Trophoblast cell (in vitro differentiated cells and primary cell): ENCODE results near the gene MYO1D.

Source experiments
- DNase-seq, 2 donors: peaks; one replicate each; pipeline ENCODE4 v3.0.0-alpha.2; 2016
- H2AFZ ChIP-seq: 2 replicates; pipeline ENCODE4 v1.6.1; 2013; ENCODE audit warnings: low read length, moderate library complexity, mild to moderate bottlenecking; ENCODE audit not compliant: insufficient read depth, poor library complexity
- H2AK5ac ChIP-seq: 2 replicates; pipeline ENCODE4 v1.6.1; 2013; ENCODE audit warnings: mild to moderate bottlenecking, low read length
- H2BK120ac ChIP-seq: 2 replicates; pipeline ENCODE4 v1.6.1; 2013; ENCODE audit warnings: low read length, mild to moderate bottlenecking, moderate library complexity; ENCODE audit not compliant: insufficient read depth, poor library complexity
- H2BK12ac ChIP-seq: 2 replicates; pipeline ENCODE4 v1.6.1; 2013; ENCODE audit warnings: mild to moderate bottlenecking, low read length, moderate library complexity
- H2BK5ac ChIP-seq: 2 replicates; pipeline ENCODE4 v1.6.1; 2013; ENCODE audit warnings: low read length, low read depth, moderate library complexity, mild to moderate bottlenecking; ENCODE audit not compliant: poor library complexity
- H3K14ac ChIP-seq: 2 replicates; pipeline ENCODE4 v1.6.1; 2013; ENCODE audit warnings: mild to moderate bottlenecking, low read length
- H3K18ac ChIP-seq: 2 replicates; pipeline ENCODE4 v1.6.1; 2013; ENCODE audit warnings: mild to moderate bottlenecking, low read length
- H3K23ac ChIP-seq: 2 replicates; pipeline ENCODE4 v1.6.1; 2013; ENCODE audit warnings: low read length
- H3K27ac ChIP-seq: 2 replicates; pipeline ENCODE4 v1.5.1; 2013; ENCODE audit warnings: low read depth, mild to moderate bottlenecking, inconsistent platforms, low read length, moderate library complexity
- H3K27me3 ChIP-seq: 2 replicates; pipeline ENCODE4 v1.6.1; 2013; ENCODE audit warnings: inconsistent platforms, mild to moderate bottlenecking, low read length, moderate library complexity; ENCODE audit not compliant: insufficient read depth
- H3K36me3 ChIP-seq, 2 experiments: 1 replicate in 1 of 2; 2 replicates in 1 of 2; pipeline ENCODE4 v1.6.1; 2013; ENCODE audit warnings: low read length in 2 of 2, mild to moderate bottlenecking in 2 of 2, moderate library complexity in 1 of 2; ENCODE audit not compliant: insufficient read depth in 2 of 2, control insufficient read depth in 1 of 2
- H3K4ac ChIP-seq: 2 replicates; pipeline ENCODE4 v1.6.1; 2013; ENCODE audit warnings: low read depth, mild to moderate bottlenecking, low read length, moderate library complexity
- H3K4me1 ChIP-seq, 2 experiments: 1 replicate in 1 of 2; 2 replicates in 1 of 2; pipeline ENCODE4 v1.6.1; 2013; ENCODE audit warnings: low read length in 2 of 2, mild to moderate bottlenecking in 2 of 2, moderate library complexity in 1 of 2; ENCODE audit not compliant: insufficient read depth in 2 of 2, control insufficient read depth in 1 of 2
- H3K4me2 ChIP-seq: 2 replicates; pipeline ENCODE4 v1.6.1; 2013; ENCODE audit warnings: inconsistent platforms, mild to moderate bottlenecking, low read length, moderate library complexity
- H3K4me3 ChIP-seq: 2 replicates; pipeline ENCODE4 v1.5.1; 2013; ENCODE audit warnings: mild to moderate bottlenecking, low read depth, low read length, inconsistent platforms
- H3K79me1 ChIP-seq: one replicate; pipeline ENCODE4 v1.6.1; 2013; ENCODE audit warnings: low read length
- H3K79me2 ChIP-seq: 2 replicates; pipeline ENCODE4 v1.6.1; 2013; ENCODE audit warnings: low read length, mild to moderate bottlenecking; ENCODE audit not compliant: control insufficient read depth, insufficient read depth, poor library complexity
- H3K9ac ChIP-seq: 2 replicates; pipeline ENCODE4 v1.6.1; 2013; ENCODE audit warnings: mild to moderate bottlenecking, low read length
- H3K9me3 ChIP-seq: 2 replicates; pipeline ENCODE4 v1.6.1; 2013; ENCODE audit warnings: low read depth, mild to moderate bottlenecking, control low read depth, inconsistent platforms, low read length; ENCODE audit not compliant: insufficient read depth
- H4K12ac ChIP-seq: 2 replicates; pipeline ENCODE4 v1.6.1; 2013; ENCODE audit warnings: low read depth, mild to moderate bottlenecking, low read length, moderate library complexity
- H4K8ac ChIP-seq: 2 replicates; pipeline ENCODE4 v1.6.1; 2013; ENCODE audit warnings: low read depth, mild to moderate bottlenecking, low read length, moderate library complexity
- H4K91ac ChIP-seq: one replicate; pipeline ENCODE4 v1.6.1; 2013; ENCODE audit warnings: low read depth, mild to moderate bottlenecking, low read length, moderate library complexity
- WGBS: extraction: QIAGEN DNeasy Blood & Tissue Kit; methylation state at CpG from one replicate; pipeline ENCODE4 v1.1.7; 2013; ENCODE audit warnings: missing lambda C conversion rate; ENCODE audit not compliant: insufficient read length, insufficient coverage; ENCODE audit errors: extremely low coverage; 5-methylcytosine and 5-hydroxymethylcytosine counted together

Gene MYO1D

DNA sequence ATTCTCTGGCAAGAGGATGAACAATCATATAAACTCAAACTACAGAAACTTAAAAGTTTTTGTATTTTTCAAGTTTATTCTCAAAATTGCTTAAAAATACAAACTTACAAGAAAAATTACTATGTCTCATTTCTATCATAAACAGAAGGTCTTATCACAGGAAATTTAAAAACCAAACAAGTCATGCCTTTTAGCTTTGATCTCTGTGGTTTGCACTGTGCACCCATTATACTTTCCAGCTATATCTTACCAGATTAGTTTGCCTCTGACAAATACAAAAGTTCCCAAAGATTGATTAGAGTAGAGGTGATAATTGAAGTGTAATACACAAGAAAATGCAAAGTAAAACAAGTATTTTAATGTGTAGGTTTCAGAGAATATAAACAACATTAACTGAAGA is 117.4 kb downstream of the MYO1D start:
- no peak overlapping the region for H2AK5ac ChIP-seq
- H3K79me1 ChIP-seq = no peaks in the 10 kb centered on the region
- H2AFZ ChIP-seq = no peak overlapping the region
- H3K18ac ChIP-seq = no peak overlapping the region
- no peak overlapping the region for H3K27ac ChIP-seq
- no peaks in the 10 kb centered on the region for H3K79me2 ChIP-seq
- no peak overlapping the region for H3K4me3 ChIP-seq
- no peak overlapping the region for H3K9ac ChIP-seq
- no peaks in the 10 kb centered on the region for H3K9me3 ChIP-seq
- H3K4me1 ChIP-seq = no peaks in the 10 kb centered on the region
- no peak overlapping the region for H2BK120ac ChIP-seq
- no peak overlapping the region for H4K8ac ChIP-seq
- no peak overlapping the region for H4K91ac ChIP-seq
- no peak overlapping the region for H3K23ac ChIP-seq
- no peaks in the 10 kb centered on the region for H3K27me3 ChIP-seq
- no peak overlapping the region for H4K12ac ChIP-seq
- no peaks in the 10 kb centered on the region for H3K36me3 ChIP-seq
- no peak overlapping the region for H3K4ac ChIP-seq
- H2BK12ac ChIP-seq = no peak overlapping the region
- H3K14ac ChIP-seq = no peak overlapping the region
- no peak for DNase-seq
- H2BK5ac ChIP-seq = no peak overlapping the region
- H3K4me2 ChIP-seq = no peak overlapping the region

GRCh38 chr17:32757963-32758362 is 119.0 kb downstream of the MYO1D start:
- no peak overlapping the region for H2AFZ ChIP-seq
- no CpG with 5 or more reads among the region's 1 CpG for WGBS
- no peak overlapping the region for H2BK5ac ChIP-seq
- no peak overlapping the region for H4K8ac ChIP-seq
- no peak overlapping the region for H3K4me2 ChIP-seq
- H3K9ac ChIP-seq = no peak overlapping the region
- no peak overlapping the region for H2BK12ac ChIP-seq
- H3K79me1 ChIP-seq = no peaks in the 10 kb centered on the region
- no peak overlapping the region for H3K4ac ChIP-seq
- H3K4me1 ChIP-seq = no peaks in the 10 kb centered on the region
- H2BK120ac ChIP-seq = no peak overlapping the region
- H2AK5ac ChIP-seq = no peak overlapping the region
- no peak overlapping the region for H3K23ac ChIP-seq
- no peak overlapping the region for H3K18ac ChIP-seq
- H4K12ac ChIP-seq = no peak overlapping the region
- no peak overlapping the region for H3K14ac ChIP-seq
- no peak overlapping the region for H3K4me3 ChIP-seq
- peak in 1 of 2 donors; percentile 27 for DNase-seq
- H3K36me3 ChIP-seq = no peaks in the 10 kb centered on the region
- no peaks in the 10 kb centered on the region for H3K9me3 ChIP-seq
- H3K27ac ChIP-seq = no peak overlapping the region
- H4K91ac ChIP-seq = peak overlapping the region; percentile 35
- H3K27me3 ChIP-seq = no peaks in the 10 kb centered on the region
- no peaks in the 10 kb centered on the region for H3K79me2 ChIP-seq

- H2AK5ac ChIP-seq = no peak overlapping the region
- H2BK5ac ChIP-seq = no peak overlapping the region
- no peak overlapping the region for H3K27ac ChIP-seq
- no peak overlapping the region for H4K8ac ChIP-seq
- WGBS = no CpG with 5 or more reads among the region's 1 CpG
- no peak for DNase-seq
- no peaks in the 10 kb centered on the region for H3K27me3 ChIP-seq
- H3K36me3 ChIP-seq = no peaks in the 10 kb centered on the region
- H3K14ac ChIP-seq = no peak overlapping the region
- no peak overlapping the region for H4K91ac ChIP-seq
- H3K79me1 ChIP-seq = no peaks in the 10 kb centered on the region
- no peak overlapping the region for H3K23ac ChIP-seq
- H4K12ac ChIP-seq = no peak overlapping the region
- H2BK12ac ChIP-seq = no peak overlapping the region
- H3K4me1 ChIP-seq = no peaks in the 10 kb centered on the region
- H3K4ac ChIP-seq = no peak overlapping the region
- no peak overlapping the region for H3K4me2 ChIP-seq
- no peak overlapping the region for H3K4me3 ChIP-seq
- H2BK120ac ChIP-seq = no peak overlapping the region
- no peaks in the 10 kb centered on the region for H3K79me2 ChIP-seq
- no peak overlapping the region for H3K18ac ChIP-seq
- no peaks in the 10 kb centered on the region for H3K9me3 ChIP-seq
- no peak overlapping the region for H3K9ac ChIP-seq
- no peak overlapping the region for H2AFZ ChIP-seq
These were observed 120.2 kb downstream of the MYO1D start for GRCh38 chr17:32756696-32757095.

- Histone ChIP-seq H3K18ac (no peak overlapping the region), H3K79me2 (no peaks in the 10 kb centered on the region)
- DNase-seq = peak in 1 of 2 donors; percentile 85
These were observed 121.7 kb downstream of the MYO1D start for GRCh38 chr17:32755045-32755805.

More at GRCh38 chr17:32755045-32755805, 121.7 kb downstream of the MYO1D start:
- H3K36me3 ChIP-seq = no peaks in the 10 kb centered on the region
- WGBS = no CpG with 5 or more reads among the region's 7 CpGs
- no peak overlapping the region for H4K91ac ChIP-seq
- no peaks in the 10 kb centered on the region for H3K9me3 ChIP-seq
- no peak overlapping the region for H4K8ac ChIP-seq
- no peaks in the 10 kb centered on the region for H3K27me3 ChIP-seq
- no peak overlapping the region for H3K27ac ChIP-seq
- no peak overlapping the region for H3K4ac ChIP-seq
- no peak overlapping the region for H3K23ac ChIP-seq
- no peak overlapping the region for H3K4me2 ChIP-seq
- H4K12ac ChIP-seq = no peak overlapping the region
- H3K79me1 ChIP-seq = no peaks in the 10 kb centered on the region
- H2AK5ac ChIP-seq = no peak overlapping the region
- no peak overlapping the region for H2BK120ac ChIP-seq
- H3K4me1 ChIP-seq = no peaks in the 10 kb centered on the region
- no peak overlapping the region for H2AFZ ChIP-seq
- no peak overlapping the region for H2BK12ac ChIP-seq
- H2BK5ac ChIP-seq = no peak overlapping the region
- no peak overlapping the region for H3K9ac ChIP-seq
- H3K14ac ChIP-seq = no peak overlapping the region
- no peak overlapping the region for H3K4me3 ChIP-seq
